Mammary epithelial cell (primary cell): ENCODE results near the gene ARHGAP35.

Source experiments
- CTCF ChIP-seq, 2 donors: IDR thresholded peaks in 1 of 2; conservative IDR thresholded peaks in 1 of 2; 2 replicates each; pipeline ENCODE4 v1.5.1; 2011 to 2012; ENCODE audit warnings: inconsistent platforms in 2 of 2, low read length in 2 of 2, mild to moderate bottlenecking in 2 of 2, control low read depth in 1 of 2, low read depth in 1 of 2; ENCODE audit not compliant: insufficient read depth in 1 of 2; ENCODE audit errors: extremely low read depth in 1 of 2
- EZH2 ChIP-seq: IDR thresholded peaks from 2 replicates; pipeline ENCODE4 v1.6.1; 2012; ENCODE audit warnings: low read length, inconsistent platforms, borderline replicate concordance

- TF ChIP-seq CTCF (conservative IDR thresholded peaks at IDR 0.05 in 1 of 2, IDR thresholded peaks at IDR 0.05 in 1 of 2; ENCODE audit: extremely low read depth in 1 of 2, insufficient read depth in 1 of 2, low read depth in 1 of 2, low read length in 2 of 2): no peak
- TF ChIP-seq EZH2: no peak
Measured at GRCh38 chr19:46863818-46864629, 3.2 kb downstream of the ARHGAP35 start.
